HG03060 (cell line): ENCODE measurements around the gene MPZL3.
"Not testable (repeated sequence)": the region's sequence is repeated elsewhere in the genome, so short reads cannot be mapped to it uniquely, and the experiment has no call there.

Source experiments
- ATAC-seq: cut with Tn5 transposase; IDR thresholded peaks from one replicate; pipeline ENCODE4 v1.9.1; 2021; ENCODE audit warnings: low read depth, moderate number of reproducible peaks; ENCODE audit not compliant: unreplicated experiment

Gene MPZL3

GRCh38 chr11:118193910-118194566 is 58.1 kb downstream of the MPZL3 start:
- no peak for ATAC-seq

GRCh38 chr11:118192817-118193216 is 59.3 kb downstream of the MPZL3 start:
- ATAC-seq = not testable (repeated sequence)

GRCh38 chr11:118190942-118191506 is 61.1 kb downstream of the MPZL3 start:
- ATAC-seq = not testable (repeated sequence)

- ATAC-seq = no peak
Measured at GRCh38 chr11:118186346-118187107, 65.6 kb downstream of the MPZL3 start.

- no peak for ATAC-seq
Measured at GRCh38 chr11:118184784-118185579, 67.2 kb downstream of the MPZL3 start.

- ATAC-seq = not testable (repeated sequence)
Measured at GRCh38 chr11:118183691-118184090, 68.5 kb downstream of the MPZL3 start.

- no peak for ATAC-seq
Measured at GRCh38 chr11:118180300-118180703, 71.9 kb downstream of the MPZL3 start.

GRCh38 chr11:118176778-118177134 is 75.4 kb downstream of the MPZL3 start:
- ATAC-seq = no peak
